CD4-positive, alpha-beta T cell (primary cell): ENCODE data around the gene FKBP2. TPM values are rescaled to one million over a fixed set of nuclear protein-coding genes. Genes with fewer than 3 reads are reported as not detected.
A peak's percentile ranks its signal among the peaks of the same experiment; 100 is the strongest.

Source experiments
- ATAC-seq: fragments of 200-7000 bp; cut with Tn5 transposase; one replicate; pipeline ENCODE4 v1.10.0; 2022; ENCODE audit warnings: mild to moderate bottlenecking; ENCODE audit not compliant: poor library complexity
- CTCF ChIA-PET: fragments of 350-600 bp; sonication (Branson Sonifier 250); formaldehyde crosslinking; loops from one replicate; lab custom pipeline; 2021; ENCODE audit warnings: antibody characterized with exemption, inconsistent platforms; lab: Charles Lee
- POLR2A ChIA-PET: fragments of 350-600 bp; sonication (Branson Sonifier 250); formaldehyde crosslinking; loops from one replicate; lab custom pipeline; 2021; ENCODE audit warnings: antibody characterized with exemption, inconsistent platforms; lab: Charles Lee
- DNase-seq, 14 experiments: peaks; one replicate each; pipeline ENCODE4 v3.0.0-alpha.2; 2013 to 2020; ENCODE audit warnings: mixed read lengths in 2 of 14
- H3K27ac ChIP-seq, 2 donors: one replicate each; pipeline versions ENCODE4 v1.5.1 to v1.7.0; 2013; ENCODE audit warnings: low read length in 2 of 2, low read depth in 1 of 2, mild to moderate bottlenecking in 1 of 2
- H3K27me3 ChIP-seq, 2 experiments: 1 replicate in 1 of 2; 2 replicates in 1 of 2; pipeline versions ENCODE4 v1.6.1 to v1.7.0; 2013; ENCODE audit warnings: low read length in 2 of 2, control low read depth in 1 of 2, mild to moderate bottlenecking in 1 of 2, moderate library complexity in 1 of 2; ENCODE audit not compliant: insufficient read depth in 2 of 2, control insufficient read depth in 1 of 2
- H3K36me3 ChIP-seq: one replicate; pipeline ENCODE4 v1.6.1; 2013; ENCODE audit warnings: low read length, control low read depth; ENCODE audit not compliant: insufficient read depth
- H3K4me1 ChIP-seq: one replicate; pipeline ENCODE4 v1.6.1; 2013; ENCODE audit warnings: low read length, control low read depth; ENCODE audit not compliant: insufficient read depth
- H3K4me3 ChIP-seq: one replicate; pipeline ENCODE4 v1.5.1; 2013; ENCODE audit warnings: mild to moderate bottlenecking, low read length, moderate library complexity
- H3K9me3 ChIP-seq, 2 experiments: 1 replicate in 1 of 2; 2 replicates in 1 of 2; pipeline versions ENCODE4 v1.6.1 to v1.7.0; 2013; ENCODE audit warnings: low read length in 2 of 2, mild to moderate bottlenecking in 2 of 2, control low read depth in 1 of 2, moderate library complexity in 1 of 2; ENCODE audit not compliant: control insufficient read depth in 1 of 2, insufficient read depth in 1 of 2
- H3K27ac Mint-ChIP-seq: one replicate; pipeline ENCODE4 v1.8.0; 2020; ENCODE audit warnings: mixed read lengths
- H3K27me3 Mint-ChIP-seq: one replicate; pipeline ENCODE4 v1.8.0; 2021; ENCODE audit warnings: mixed read lengths
- H3K36me3 Mint-ChIP-seq: one replicate; pipeline ENCODE4 v1.8.0; 2021; ENCODE audit warnings: low read depth, mixed read lengths
- H3K4me1 Mint-ChIP-seq: one replicate; pipeline ENCODE4 v1.8.0; 2021; ENCODE audit warnings: low read depth, mixed read lengths
- H3K4me3 Mint-ChIP-seq: one replicate; pipeline ENCODE4 v1.8.0; 2020; ENCODE audit warnings: mild to moderate bottlenecking, mixed read lengths
- H3K9me3 Mint-ChIP-seq: one replicate; pipeline ENCODE4 v1.8.0; 2020; ENCODE audit warnings: mixed read lengths
- intact Hi-C, 2 experiments: fragments of 100-400 bp; cut with DNase I in 1 of 2; cut with micrococcal nuclease in 1 of 2; formaldehyde crosslinking; loops; one replicate each; pipeline versions ENCODE4 v1.15.1 to v1.9.0; 2023 to 2025; cut with DNase I, micrococcal nuclease
- total RNA-seq, 174 experiments: library from RNA in 2 of 174; stranded (reverse) in 2 of 174; gene quantifications; one replicate each; pipeline ENCODE4 v1.2.3 and lab custom pipeline; 2021 to 2026
- TF ChIP-seq, protein P1 (sequence below): fragments of 200-600 bp; IDR thresholded peaks from one replicate; pipeline ENCODE4 v1.8.0; 2022; ENCODE audit warnings: antibody characterized with exemption, mild to moderate bottlenecking

Gene FKBP2
- total RNA-seq, 2 experiments from 2014 or later = 11.2 to 14.6 TPM

GRCh38 chr11:64234647-64235379 lies 6.1 kb upstream of the FKBP2 start:
- DNase-seq (peak in 11 of 14 experiments; percentile 39 to 86 (median 54)), ATAC-seq (peak; percentile 61)
- H3K4me1 Mint-ChIP-seq = peaks cover 46% of the 10 kb centered on the region
- CTCF ChIA-PET = interaction anchor here (0.6 to 1.6 kb wide), 5 partner anchors 10 to 83 kb away, joined by 3 to 8 read pairs (median 3); partner anchors contain the start of genes PPP1R14B and PRDX5
- Histone ChIP-seq H3K36me3 (peaks cover 12% of the 10 kb centered on the region), H3K9me3 (no peaks in the 10 kb centered on the region), H3K4me3 (peak overlapping the region; percentile 65), H3K27ac (peak overlapping the region in 1 of 2 donors; percentile 57), H3K27me3 (no peaks in the 10 kb centered on the region), H3K4me1 (peaks cover 63% of the 10 kb centered on the region)
- H3K9me3 Mint-ChIP-seq = no peaks in the 10 kb centered on the region
- H3K4me3 Mint-ChIP-seq = peak overlapping the region; percentile 86
- TF ChIP-seq, protein P1, sequence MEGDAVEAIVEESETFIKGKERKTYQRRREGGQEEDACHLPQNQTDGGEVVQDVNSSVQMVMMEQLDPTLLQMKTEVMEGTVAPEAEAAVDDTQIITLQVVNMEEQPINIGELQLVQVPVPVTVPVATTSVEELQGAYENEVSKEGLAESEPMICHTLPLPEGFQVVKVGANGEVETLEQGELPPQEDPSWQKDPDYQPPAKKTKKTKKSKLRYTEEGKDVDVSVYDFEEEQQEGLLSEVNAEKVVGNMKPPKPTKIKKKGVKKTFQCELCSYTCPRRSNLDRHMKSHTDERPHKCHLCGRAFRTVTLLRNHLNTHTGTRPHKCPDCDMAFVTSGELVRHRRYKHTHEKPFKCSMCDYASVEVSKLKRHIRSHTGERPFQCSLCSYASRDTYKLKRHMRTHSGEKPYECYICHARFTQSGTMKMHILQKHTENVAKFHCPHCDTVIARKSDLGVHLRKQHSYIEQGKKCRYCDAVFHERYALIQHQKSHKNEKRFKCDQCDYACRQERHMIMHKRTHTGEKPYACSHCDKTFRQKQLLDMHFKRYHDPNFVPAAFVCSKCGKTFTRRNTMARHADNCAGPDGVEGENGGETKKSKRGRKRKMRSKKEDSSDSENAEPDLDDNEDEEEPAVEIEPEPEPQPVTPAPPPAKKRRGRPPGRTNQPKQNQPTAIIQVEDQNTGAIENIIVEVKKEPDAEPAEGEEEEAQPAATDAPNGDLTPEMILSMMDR = no peak
- peak overlapping the region; percentile 88 for H3K27ac Mint-ChIP-seq
- POLR2A ChIA-PET = interaction anchor here (1.0 to 2.5 kb wide), 5 partner anchors 8 to 83 kb away, joined by 3 to 11 read pairs (median 4); partner anchors contain the start of genes FERMT3, NUDT22, PRDX5 and TRMT112
- H3K27me3 Mint-ChIP-seq = no peaks in the 10 kb centered on the region
- intact Hi-C loops = loop anchor here in 1 of 2 experiments (5.0 kb wide), 2 partner anchors 37 to 48 kb away; partner anchors contain the start of gene STIP1
- H3K36me3 Mint-ChIP-seq = peaks cover 10% of the 10 kb centered on the region

DNA sequence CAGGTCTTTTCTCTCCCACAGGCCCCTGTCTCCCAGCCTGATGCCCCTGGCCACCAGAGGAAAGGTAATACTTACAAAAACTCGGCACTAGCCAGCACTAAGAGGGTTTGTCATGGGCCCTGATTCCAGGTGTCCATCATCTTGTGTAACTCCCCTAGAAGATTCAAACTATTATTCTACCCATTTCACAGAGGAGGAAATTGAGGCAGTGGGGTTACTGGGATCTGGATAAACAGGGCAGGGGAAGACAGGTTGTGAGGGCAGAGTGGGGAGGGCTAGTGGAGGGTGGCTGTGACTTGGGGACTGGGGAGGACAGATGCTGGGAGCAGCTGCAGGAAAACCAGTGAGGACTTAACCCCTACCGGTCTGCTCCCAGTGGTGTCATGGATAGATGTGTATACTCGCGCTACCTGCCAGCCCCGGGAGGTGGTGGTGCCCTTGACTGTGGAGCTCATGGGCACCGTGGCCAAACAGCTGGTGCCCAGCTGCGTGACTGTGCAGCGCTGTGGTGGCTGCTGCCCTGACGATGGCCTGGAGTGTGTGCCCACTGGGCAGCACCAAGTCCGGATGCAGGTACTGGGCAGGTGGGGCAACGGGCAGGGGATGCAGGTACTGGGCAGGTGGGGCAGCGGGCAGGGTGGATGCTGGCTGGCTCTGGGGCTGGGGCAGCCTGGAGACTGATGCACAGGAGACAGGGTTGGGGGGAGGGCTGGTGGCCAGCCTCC lies 5.3 kb upstream of the FKBP2 start:
- no peaks in the 10 kb centered on the region for H3K9me3 ChIP-seq
- Mint-ChIP-seq H3K27ac (peak overlapping the region; percentile 88), H3K4me1 (peaks cover 47% of the 10 kb centered on the region), H3K36me3 (peaks cover 17% of the 10 kb centered on the region), H3K9me3 (no peaks in the 10 kb centered on the region), H3K4me3 (peak overlapping the region; percentile 86), H3K27me3 (no peaks in the 10 kb centered on the region)
- CTCF ChIA-PET = interaction anchor here (0.8 to 2.6 kb wide), 4 partner anchors 10 to 31 kb away, joined by 3 to 8 read pairs (median 5); partner anchors contain the start of gene PPP1R14B
- POLR2A ChIA-PET = interaction anchor here (1.0 to 2.5 kb wide), 5 partner anchors 9 to 82 kb away, joined by 3 to 11 read pairs (median 4); partner anchors contain the start of genes FERMT3, NUDT22, PRDX5 and TRMT112
- peak overlapping the region; percentile 65 for H3K4me3 ChIP-seq
- TF ChIP-seq, protein P1 = no peak
- DNase-seq (no peak), ATAC-seq (no peak)
- peaks cover 66% of the 10 kb centered on the region for H3K4me1 ChIP-seq
- intact Hi-C loops = no loop called here
- H3K27ac ChIP-seq = peak overlapping the region in 1 of 2 donors; percentile 57
- peaks cover 12% of the 10 kb centered on the region for H3K36me3 ChIP-seq
- no peaks in the 10 kb centered on the region for H3K27me3 ChIP-seq

DNA sequence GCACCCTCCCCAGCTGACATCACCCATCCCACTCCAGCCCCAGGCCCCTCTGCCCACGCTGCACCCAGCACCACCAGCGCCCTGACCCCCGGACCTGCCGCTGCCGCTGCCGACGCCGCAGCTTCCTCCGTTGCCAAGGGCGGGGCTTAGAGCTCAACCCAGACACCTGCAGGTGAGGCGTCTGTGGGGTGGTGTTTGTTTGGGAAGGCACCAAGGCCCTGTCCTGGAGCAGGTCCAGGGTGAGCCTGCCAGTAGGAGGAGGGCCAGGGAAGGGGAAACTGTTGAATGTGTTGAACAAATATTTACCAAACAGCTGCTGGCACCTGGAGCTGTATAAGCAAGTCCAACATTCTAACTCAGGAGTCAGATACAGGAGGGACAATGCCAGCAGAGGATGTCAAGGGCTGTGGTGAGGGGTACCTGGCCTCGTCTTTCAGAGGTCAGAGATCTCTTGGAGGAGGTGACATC lies 3.4 kb upstream of the FKBP2 start:
- Mint-ChIP-seq H3K27ac (peak overlapping the region; percentile 100), H3K27me3 (no peaks in the 10 kb centered on the region), H3K9me3 (no peaks in the 10 kb centered on the region), H3K4me3 (peak overlapping the region; percentile 54), H3K36me3 (peaks cover 28% of the 10 kb centered on the region), H3K4me1 (peaks cover 45% of the 10 kb centered on the region)
- POLR2A ChIA-PET = interaction anchor here (0.7 to 2.5 kb wide), 2 partner anchors 11 to 684 kb away, joined by 3 to 10 read pairs; partner anchors contain the start of genes NUDT22 and TRPT1
- Histone ChIP-seq H3K36me3 (peaks cover 12% of the 10 kb centered on the region), H3K27me3 (no peaks in the 10 kb centered on the region), H3K4me1 (peaks cover 59% of the 10 kb centered on the region), H3K27ac (no peak overlapping the region), H3K4me3 (no peak overlapping the region), H3K9me3 (no peaks in the 10 kb centered on the region)
- TF ChIP-seq, protein P1 = no peak
- CTCF ChIA-PET = interaction anchor here (0.8 to 2.6 kb wide), 2 partner anchors 11 to 33 kb away, joined by 3 to 7 read pairs; no protein-coding TSS in a partner anchor
- ATAC-seq = no peak
- intact Hi-C loops = no loop called here
- no peak for DNase-seq
